Measurements from ENCODE around the gene ANHX.
"Not testable (repeated sequence)": the region's sequence is repeated elsewhere in the genome, so short reads cannot be mapped to it uniquely, and the experiment has no call there.

The ANHX gene

GRCh38 chr12:133235401-133236112 is at the start of gene ANHX:
Gene ANHX (minus strand): TSS chr12:133235877. CDS start chr12:133234356, 1,521 bp downstream.
- TF ChIP-seq, protein P1, sequence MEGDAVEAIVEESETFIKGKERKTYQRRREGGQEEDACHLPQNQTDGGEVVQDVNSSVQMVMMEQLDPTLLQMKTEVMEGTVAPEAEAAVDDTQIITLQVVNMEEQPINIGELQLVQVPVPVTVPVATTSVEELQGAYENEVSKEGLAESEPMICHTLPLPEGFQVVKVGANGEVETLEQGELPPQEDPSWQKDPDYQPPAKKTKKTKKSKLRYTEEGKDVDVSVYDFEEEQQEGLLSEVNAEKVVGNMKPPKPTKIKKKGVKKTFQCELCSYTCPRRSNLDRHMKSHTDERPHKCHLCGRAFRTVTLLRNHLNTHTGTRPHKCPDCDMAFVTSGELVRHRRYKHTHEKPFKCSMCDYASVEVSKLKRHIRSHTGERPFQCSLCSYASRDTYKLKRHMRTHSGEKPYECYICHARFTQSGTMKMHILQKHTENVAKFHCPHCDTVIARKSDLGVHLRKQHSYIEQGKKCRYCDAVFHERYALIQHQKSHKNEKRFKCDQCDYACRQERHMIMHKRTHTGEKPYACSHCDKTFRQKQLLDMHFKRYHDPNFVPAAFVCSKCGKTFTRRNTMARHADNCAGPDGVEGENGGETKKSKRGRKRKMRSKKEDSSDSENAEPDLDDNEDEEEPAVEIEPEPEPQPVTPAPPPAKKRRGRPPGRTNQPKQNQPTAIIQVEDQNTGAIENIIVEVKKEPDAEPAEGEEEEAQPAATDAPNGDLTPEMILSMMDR (IDR thresholded peaks at IDR 0.05; ENCODE audit: low read length, missing control alignments): no peak
- DNase-seq (ENCODE audit: low read depth): no peak
- no peak within 1 kb of the TSS for H3K4me3 ChIP-seq (replicated peaks; ENCODE audit: low read depth, low read length)

DNA sequence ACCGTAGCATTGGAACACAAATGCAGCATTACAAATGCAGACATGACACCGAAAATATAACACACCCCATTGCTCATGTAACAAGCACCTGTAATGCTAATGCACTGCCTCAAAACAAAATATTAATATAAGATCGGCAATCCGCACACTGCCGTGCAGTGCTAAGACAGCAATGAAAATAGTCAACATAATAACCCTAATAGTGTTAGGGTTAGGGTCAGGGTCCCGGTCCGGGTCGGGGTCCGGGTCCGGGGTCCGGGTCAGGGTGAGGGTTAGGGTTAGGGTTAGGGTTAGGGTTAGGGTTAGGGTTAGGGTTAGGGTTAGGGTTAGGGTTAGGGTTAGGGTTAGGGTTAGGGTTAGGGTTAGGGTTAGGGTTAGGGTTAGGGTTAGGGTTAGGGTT is 29.0 kb upstream of the ANHX start:
- not testable (repeated sequence) for DNase-seq (ENCODE audit: low read depth); H3K4me3 ChIP-seq (replicated peaks; ENCODE audit: low read depth, low read length)

- H3K4me3 ChIP-seq (replicated peaks; ENCODE audit: low read depth, low read length): no peak overlapping the region
- no peak for DNase-seq (ENCODE audit: low read depth)
- TF ChIP-seq, protein P1 (IDR thresholded peaks at IDR 0.05; ENCODE audit: low read length, missing control alignments): no peak
Measured at GRCh38 chr12:133264173-133264572, 28.5 kb upstream of the ANHX start.

DNA sequence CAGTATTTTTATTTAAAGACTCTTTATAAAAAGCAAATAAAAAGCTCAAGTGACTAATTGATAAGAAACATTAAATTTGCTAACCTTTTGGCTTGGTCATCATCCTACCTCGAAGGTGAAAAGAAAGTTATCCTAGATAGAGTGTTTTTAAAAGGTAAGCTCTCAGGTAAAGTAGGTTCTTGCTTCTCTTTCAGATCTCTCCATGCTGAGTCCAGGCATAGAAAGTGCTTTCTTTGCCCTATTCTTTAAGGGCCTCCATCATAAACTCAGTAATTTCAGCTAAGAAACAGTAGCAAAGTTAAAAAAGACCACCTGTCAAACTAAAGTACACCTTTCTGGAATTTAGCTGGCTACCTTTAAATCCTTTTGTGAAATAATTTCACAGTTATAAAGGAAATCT is 20.6 kb upstream of the ANHX start:
- TF ChIP-seq, protein P1 (IDR thresholded peaks at IDR 0.05; ENCODE audit: low read length, missing control alignments): no peak
- no peak overlapping the region for H3K4me3 ChIP-seq (replicated peaks; ENCODE audit: low read depth, low read length)
- DNase-seq (ENCODE audit: low read depth): no peak

DNA sequence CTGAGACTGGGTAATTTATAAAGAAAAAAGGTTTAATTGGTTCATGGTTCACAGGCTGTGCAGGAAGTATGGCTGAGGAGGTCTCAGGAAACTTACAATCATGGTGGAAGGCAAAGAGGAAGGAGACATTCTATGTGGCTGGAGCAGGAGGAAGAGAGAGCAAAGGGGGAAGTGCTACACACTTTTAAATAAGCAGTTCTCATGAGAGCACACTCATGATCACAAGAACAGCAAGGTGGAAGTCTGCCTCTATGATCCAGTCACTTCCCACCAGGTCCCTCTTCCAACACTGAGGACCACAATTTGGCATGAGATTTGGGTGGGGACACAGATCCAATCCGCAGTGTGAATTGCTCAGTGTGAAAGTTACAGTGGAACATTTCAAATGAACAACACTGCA is 20.2 kb upstream of the ANHX start:
- not testable (repeated sequence) for DNase-seq (ENCODE audit: low read depth); H3K4me3 ChIP-seq (replicated peaks; ENCODE audit: low read depth, low read length)

DNA sequence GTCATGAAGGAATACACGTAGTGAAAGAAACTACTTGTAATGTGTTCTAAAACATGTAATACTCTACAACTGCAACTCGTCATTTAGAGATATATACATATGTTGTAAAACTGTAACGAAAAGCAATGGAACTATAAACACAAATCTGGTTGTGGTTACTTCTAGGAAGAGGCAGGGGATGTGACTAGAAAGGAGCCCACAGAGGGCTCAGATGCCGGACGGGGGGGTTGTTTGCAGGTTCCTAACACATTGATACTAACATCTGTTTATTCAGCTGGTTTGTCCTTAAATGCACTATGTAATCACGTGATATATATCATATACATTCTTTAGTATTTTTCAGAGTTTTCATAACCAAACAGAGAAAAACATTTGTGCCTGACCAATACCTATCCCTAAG is 16.1 kb upstream of the ANHX start:
- TF ChIP-seq, protein P1 (IDR thresholded peaks at IDR 0.05; ENCODE audit: low read length, missing control alignments): no peak

GRCh38 chr12:133236556-133236955 is 879 bp upstream of the ANHX start:
- TF ChIP-seq, protein P1 (IDR thresholded peaks at IDR 0.05; ENCODE audit: low read length, missing control alignments): no peak
- no peak overlapping the region for H3K4me3 ChIP-seq (replicated peaks; ENCODE audit: low read depth, low read length)
- no peak for DNase-seq (ENCODE audit: low read depth)

More for the DNA sequence above, 16.1 kb upstream of the ANHX start:
- DNase-seq (ENCODE audit: low read depth): no peak
- no peak overlapping the region for H3K4me3 ChIP-seq (replicated peaks; ENCODE audit: low read depth, low read length)

DNA sequence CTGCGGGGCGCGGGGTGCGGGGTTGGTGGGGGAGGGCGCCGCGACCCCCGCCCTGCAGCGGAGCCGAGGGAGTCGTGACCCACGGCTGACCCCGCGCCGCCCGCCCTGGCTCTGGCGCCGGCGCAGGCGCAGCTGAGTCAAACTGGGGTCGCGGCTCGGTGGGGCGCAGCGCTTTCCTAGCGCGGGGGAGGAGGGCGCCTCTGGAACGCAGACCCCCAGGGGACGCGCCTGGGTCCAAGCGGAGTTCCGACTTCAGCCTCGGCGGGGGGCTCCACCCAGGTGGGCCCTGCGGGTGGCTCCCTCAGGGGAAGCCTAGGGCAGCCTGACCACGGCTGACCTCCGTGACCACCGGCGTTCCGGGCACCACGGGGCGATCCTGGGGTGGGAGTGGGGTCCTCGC is 467 bp upstream of the ANHX start:
- H3K4me3 ChIP-seq (replicated peaks; ENCODE audit: low read depth, low read length): no peak overlapping the region
- TF ChIP-seq, protein P1 (IDR thresholded peaks at IDR 0.05; ENCODE audit: low read length, missing control alignments): no peak
- DNase-seq (ENCODE audit: low read depth): no peak

All from fibroblast of pulmonary artery (primary cell).